ENCODE data around the gene HTT.
A peak's percentile ranks its signal among the peaks of the same experiment; 100 is the strongest.

HTT gene

DNA sequence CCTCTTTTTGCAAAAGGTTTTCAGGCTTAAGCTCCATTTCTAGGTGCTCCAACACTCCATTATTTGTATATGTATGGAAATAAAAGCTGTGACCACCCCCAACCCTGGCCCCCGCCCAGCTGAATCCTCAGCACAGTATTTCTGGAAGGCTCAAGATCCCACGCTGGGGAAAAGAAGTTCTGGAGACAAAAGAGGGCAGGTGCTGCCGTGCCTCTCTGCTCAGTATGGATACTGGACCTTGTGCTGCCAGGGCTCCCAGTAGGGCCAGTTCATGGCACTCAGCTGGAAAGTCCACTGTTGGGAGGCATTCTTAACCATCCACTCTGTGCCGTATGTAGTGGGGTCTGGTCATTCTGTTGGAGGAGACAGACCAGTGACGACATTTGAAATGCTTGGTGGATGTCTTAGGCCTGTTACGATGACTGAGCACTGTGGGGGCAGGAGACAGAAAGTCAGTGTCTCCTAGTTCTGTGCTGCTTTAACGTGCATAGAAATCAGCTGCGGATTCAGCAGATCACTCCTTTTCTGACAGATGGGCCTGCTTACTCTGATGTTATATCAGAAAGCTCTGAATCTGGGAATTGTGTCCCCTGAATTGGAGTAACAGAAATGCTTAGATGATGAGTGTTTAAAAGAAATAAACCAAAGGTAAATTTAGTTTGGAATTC is 126.1 kb downstream of the HTT start:
- no peak for DNase-seq (ENCODE audit: low read depth)

DNA sequence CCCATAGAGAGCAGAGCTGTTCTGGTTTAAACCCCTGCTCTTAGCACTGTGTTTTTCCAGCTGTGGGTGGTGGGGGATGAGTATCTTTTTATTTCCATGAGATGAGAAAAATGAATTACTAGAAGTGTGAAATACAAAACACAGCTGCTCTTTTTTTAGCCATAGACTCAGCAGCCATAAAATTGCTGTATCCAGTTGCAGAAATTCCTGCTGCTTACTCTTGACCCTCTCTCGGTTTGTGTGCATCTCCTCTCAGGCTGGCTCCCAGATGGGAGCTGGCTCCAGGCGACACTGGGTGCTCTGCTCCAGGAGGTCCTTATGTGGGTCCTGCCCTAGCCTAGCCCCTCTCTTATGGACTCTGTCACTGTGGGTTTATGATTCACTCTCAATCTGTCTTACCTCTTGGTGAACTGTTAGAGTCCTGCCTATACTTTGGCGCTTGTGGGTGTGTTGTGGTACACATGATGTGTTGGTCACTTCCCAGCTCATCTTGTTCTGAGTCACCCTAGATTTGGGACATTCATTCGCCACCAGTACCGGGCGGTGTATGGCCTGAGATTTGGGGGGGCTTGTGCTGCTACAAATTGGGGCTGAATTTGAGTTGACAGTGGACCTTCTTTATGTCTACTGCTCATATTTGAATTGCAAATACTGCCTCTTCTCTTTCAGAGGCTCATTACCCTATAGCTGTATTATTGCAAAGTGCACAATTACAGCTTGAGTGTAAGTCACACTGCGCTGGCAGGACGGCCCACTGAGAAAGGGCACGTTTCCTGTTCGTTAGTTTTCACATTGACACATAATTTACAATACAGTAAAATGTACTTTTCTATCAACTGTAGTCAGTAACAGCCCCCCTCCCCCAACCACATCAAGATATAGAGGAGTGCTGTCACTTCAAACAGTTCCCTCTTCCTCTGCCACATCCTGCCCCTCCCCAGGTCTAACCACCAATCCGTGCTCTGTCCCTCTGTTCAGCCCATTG is 127.5 kb downstream of the HTT start:
- peak; percentile 10 for DNase-seq (ENCODE audit: low read depth)

DNA sequence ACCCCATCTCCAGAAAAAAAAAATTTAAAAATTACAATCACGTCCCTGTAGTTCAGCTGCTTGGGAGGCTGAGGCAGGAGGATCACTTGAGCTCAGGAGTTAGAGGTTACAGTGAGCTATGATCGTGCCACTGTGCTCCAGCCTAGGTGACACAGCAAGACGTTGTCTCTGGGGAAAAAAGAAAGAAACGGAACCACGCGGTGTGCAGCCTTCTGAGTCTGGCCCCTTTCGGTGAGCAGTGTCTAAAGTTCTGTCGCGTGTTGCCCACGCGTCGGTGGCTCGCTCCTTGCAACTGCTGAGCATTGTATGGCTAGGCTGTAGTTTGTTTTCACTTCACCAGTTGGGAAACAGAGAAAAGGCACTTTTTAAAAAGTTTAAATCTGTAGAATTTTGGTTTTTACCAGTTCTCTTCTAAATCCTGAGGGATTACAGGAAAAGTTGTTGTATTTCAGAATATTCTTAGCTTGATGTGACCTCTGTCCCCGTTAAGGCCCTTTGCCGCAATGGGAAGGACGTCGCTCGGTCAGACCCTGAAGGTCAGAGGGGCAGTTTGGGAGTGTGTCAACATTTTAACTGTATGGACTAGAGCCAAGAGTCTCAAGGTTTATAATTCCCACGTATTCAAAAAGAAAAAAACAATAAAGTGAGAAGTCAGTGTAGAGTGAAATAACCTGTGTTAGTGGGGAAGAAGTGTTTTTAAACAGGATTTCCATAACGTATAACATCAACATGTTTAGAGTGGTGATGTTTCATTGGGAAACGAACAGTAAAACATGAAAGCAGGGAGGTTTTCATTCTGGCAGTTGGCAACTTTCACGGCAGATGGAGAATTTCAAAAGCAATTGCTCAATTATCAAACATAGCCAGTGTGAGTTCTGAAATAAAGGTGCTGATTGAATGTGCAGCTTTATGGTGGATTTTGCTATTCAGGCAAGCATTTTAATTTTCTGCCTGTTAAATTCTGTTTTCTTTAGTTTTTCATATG is 128.6 kb downstream of the HTT start:
- DNase-seq (ENCODE audit: low read depth): no peak

DNA sequence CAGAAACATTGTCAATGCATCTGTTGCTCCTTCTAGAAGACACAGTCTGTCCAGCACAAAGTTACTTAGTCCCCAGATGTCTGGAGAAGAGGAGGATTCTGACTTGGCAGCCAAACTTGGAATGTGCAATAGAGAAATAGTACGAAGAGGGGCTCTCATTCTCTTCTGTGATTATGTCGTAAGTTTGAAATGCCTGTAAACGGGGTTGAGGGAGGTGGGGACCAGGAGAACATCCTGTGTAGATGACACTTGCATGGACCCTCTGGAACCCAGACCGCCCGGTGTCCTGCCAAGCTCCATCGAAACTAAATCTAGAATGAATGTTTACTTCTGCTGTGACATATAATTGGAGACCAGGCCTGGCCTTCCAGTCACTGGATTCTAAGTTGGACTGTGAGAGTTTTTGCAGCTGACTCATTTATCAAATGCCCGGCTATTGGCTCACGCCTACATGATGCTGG is 129.5 kb downstream of the HTT start:
- DNase-seq (ENCODE audit: low read depth): peak; percentile 23

DNA sequence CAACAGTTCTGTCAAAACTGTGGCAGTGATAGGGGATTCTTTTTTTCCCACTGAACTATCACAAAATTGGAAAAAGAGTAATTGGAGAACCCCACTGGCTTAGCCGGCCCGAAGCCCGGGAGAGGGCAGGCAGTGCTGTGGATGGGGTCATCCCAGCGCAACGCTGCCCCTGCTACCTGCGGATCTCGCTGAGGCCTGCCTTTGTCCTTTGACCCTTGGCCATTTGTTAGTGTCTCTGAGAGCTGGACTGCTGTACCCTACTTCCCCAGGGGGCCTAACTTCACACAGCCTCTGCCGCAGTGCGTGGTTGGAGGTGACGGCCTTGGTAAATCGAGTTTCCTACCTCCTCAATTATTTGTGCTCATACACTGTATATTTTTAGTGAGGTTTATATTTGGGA is 131.5 kb downstream of the HTT start:
- no peak for DNase-seq (ENCODE audit: low read depth)

DNA sequence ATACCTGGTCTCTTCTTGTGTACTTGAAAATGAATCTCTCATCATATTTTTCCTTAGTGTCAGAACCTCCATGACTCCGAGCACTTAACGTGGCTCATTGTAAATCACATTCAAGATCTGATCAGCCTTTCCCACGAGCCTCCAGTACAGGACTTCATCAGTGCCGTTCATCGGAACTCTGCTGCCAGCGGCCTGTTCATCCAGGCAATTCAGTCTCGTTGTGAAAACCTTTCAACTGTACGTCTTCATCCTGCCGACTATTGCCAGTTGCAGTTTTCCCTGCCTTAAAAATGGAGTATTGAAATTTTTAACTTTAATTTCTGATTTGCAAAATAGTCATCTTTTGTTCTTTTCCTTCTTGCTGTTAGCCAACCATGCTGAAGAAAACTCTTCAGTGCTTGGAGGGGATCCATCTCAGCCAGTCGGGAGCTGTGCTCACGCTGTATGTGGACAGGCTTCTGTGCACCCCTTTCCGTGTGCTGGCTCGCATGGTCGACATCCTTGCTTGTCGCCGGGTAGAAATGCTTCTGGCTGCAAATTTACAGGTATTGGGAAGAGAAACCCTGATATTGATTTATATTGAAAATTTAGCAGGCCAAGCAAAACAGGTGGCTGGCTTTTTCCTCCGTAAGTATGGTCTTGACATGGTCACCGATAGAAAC is 132.1 kb downstream of the HTT start:
- no peak for DNase-seq (ENCODE audit: low read depth)

DNA sequence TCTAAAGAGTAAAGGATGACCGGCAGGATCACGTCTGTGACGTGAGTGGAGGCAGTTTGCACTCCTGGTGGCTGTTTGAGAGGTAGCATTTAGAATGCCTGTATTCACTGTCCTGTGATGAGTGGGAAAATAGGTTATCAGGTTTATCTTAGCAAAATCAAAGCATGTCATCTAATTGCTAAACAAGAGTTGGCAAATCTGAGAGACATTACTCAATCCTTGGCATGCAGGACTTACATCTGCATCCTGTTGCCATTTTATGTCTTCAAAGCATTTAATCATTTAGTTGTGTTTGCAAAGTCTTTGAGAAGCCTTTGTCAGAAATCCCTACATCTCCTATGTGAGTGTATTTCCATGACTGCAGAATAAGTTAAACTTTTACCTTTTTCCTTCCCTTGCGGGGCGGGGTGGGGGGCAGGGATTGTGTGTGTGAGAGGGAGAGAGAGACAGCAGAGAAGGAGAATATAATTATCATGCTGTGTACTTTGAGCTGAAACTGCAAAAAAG is 133.1 kb downstream of the HTT start:
- DNase-seq (ENCODE audit: low read depth): peak; percentile 86

DNA sequence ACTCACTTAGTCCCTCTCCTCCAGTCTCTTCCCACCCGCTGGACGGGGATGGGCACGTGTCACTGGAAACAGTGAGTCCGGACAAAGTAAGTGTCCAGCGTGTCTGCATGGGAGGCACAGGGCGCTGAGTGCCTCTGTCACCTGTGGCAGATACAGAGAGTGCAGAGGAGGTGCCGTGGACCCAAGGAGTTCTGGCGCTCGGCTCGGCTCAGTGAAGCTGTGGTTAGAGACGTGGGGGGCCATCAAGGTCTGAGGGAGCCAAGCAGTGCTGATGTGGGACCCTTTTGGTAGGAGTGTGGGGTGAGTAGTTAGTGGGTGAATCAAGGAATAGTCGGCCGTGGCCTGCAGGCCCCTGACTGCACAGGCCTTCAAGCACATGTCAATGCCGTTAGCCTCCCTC is 134.3 kb downstream of the HTT start:
- no peak for DNase-seq (ENCODE audit: low read depth)

DNA sequence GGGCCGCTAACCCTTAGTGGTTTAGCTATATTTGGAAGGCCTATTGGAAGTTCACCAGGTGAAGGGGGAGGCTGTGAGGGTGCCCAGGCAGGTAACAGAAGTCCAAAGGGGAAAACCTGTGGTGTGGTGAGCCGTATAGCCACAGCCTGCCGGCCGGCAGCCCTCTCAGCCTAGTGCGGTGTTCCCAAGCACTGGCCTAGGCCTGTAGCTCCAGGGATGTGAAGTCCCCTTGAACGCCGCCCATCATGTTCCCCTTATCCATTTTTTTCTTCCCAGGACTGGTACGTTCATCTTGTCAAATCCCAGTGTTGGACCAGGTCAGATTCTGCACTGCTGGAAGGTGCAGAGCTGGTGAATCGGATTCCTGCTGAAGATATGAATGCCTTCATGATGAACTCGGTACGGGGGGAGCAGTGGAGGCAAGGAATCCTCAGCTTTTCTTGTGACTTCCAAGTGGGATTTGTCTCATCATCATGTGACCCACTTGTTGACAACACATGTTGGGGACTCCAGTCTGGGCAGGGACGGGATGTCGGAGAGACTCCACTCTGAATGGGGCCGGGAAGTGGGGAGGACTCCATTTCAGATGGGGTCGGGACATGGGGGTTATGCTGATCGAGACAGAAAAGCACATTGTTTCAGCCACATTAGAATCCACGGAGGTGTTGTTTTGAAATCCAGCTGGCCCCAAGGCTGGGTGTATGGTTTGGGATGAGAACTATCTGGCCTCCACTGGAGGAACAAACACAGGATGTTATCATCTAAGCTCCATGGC is 135.3 kb downstream of the HTT start:
- DNase-seq (ENCODE audit: low read depth): no peak

DNA sequence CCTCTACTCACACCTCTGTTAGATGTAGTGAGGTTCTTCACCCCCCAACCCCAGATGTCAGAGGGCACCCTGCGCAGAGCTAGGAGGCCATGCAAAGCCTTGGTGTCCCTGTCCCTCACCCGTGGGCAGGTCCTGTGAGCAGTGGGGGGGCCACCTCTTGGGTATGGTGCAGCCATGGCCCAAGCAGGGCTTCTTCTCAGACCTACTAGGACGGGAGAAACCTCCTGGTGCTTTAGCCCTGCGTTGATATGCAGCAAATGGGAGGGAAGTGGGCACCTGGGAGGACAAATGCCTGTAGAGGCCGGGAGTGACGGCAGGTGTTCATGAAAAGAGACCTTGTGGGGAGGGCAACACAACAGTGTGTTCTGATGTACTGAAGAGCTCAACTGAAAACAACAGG is 136.0 kb downstream of the HTT start:
- DNase-seq (ENCODE audit: low read depth): no peak

DNA sequence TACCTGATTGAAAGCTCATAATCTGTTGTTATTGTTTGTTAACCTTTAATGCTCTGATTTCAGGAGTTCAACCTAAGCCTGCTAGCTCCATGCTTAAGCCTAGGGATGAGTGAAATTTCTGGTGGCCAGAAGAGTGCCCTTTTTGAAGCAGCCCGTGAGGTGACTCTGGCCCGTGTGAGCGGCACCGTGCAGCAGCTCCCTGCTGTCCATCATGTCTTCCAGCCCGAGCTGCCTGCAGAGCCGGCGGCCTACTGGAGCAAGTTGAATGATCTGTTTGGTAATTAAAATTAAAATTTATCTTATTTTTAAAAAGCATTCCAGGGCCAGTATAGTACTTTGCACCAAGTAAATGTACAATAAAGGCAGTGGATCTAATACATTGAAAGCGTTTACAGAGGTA is 137.4 kb downstream of the HTT start:
- DNase-seq (ENCODE audit: low read depth): no peak

DNA sequence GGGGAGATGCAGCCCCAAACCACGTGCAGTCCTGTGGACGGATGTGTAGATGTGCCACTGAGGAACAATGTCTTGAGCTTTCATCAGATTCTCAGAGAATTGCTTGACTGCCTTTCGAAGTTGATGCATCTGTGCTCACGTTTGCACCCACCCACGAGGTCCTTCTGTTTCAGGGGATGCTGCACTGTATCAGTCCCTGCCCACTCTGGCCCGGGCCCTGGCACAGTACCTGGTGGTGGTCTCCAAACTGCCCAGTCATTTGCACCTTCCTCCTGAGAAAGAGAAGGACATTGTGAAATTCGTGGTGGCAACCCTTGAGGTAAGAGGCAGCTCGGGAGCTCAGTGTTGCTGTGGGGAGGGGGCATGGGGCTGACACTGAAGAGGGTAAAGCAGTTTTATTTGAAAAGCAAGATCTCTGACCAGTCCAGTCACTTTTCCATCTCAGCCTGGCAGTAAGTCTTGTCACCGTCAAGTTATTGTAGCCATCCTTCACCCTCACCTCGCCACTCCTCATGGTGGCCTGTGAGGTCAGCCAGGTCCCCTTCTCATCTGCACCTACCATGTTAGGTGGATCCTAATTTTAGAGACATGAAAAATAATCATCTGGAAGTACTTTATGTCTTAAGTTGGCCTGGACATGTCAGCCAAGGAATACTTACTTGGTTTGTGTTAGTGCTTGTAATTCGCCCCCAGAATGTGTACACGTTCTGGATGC is 138.1 kb downstream of the HTT start:
- no peak for DNase-seq (ENCODE audit: low read depth)

DNA sequence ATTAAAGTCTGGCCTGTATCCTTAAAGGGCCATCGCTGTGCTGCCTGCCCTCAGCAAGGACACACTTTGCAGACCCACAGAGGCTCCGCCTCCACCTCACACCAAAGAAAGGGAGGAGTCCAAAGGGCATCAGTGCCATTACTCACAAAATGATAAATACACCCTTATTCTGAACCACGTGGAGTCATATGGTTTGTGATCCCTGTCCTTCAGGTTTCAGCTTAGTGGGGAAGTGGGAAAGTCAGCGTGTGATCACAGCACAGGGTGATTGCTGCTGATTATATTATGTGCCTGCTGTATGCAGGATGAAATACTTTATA is 138.6 kb downstream of the HTT start:
- DNase-seq (ENCODE audit: low read depth): no peak

DNA sequence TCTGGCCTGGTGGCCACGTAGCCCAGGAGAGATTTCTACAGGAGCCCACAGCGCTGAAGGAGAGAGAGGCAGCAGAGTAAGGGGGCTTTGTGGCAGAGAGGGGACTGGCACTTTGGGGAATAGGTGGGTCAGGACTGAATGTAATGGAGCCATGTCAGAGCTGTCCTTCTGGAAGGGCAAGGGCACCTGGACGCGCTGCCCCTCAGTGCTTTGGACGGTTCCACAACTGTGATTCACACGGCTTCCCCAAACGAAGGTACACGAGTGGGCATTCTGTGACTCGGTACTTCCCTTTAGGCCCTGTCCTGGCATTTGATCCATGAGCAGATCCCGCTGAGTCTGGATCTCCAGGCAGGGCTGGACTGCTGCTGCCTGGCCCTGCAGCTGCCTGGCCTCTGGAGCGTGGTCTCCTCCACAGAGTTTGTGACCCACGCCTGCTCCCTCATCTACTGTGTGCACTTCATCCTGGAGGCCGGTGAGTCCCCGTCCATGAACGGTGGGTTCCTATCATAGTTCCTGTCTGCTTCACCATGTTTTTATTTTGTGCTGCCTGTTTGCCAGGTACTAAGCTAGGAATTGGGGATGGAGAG is 139.3 kb downstream of the HTT start:
- DNase-seq (ENCODE audit: low read depth): no peak

DNA sequence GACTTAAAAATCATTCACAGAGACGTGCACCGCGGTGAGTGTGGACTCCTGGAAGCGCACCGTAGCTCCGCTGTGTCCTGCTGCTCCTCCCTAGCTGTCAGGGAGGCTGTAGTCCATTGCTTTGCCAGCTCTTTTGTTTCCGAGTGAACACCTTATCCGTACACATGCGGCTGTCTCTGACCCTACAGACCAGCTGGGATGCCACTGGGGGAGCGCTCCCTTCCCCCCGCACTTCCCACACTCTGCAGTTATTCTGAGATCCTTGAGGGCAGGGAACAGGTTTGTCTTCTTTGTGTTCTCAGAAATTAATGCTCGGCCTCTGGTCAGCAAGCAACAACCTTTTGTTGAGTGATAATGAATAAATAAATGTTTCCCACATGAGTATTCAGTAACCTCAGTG is 140.8 kb downstream of the HTT start:
- no peak for DNase-seq (ENCODE audit: low read depth)

DNA sequence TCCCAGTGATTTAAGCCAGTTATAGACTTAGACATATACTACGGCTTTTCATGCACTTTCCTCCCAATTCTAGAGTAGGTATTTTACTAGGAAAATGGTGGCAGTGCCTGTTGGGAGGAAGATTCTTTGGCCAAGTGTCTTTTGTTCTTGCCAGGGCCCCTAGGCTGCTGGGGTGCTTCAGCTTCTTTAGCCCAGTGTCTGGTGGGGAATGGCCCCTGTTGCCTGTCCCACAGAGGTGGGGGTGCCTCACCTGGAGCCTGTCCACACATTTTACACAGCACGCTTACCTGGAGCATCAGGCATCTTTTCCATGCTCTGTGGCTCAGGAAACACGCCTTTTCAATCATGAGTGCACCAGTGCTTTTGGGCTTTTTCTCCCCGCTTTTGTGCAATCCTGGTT is 141.3 kb downstream of the HTT start:
- DNase-seq (ENCODE audit: low read depth): no peak

DNA sequence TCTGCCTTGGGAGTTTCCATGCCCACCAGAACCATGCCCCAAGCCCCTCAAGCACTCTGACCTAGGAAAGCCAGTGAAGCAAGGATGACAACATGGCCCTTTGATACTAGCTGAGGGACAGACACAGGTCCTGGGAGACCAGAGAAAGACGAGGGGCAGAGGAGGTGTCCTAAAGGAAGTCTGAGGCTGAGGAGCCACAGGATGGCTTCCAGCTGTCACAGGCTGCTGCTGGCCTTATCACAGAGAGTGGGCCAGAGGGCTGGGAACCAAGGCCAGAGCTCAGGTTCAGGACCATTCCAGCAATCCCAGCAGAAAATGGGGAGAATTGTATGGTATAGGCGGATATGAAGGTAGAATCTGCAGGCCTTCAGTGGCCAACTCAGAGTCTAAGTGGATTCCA is 142.8 kb downstream of the HTT start:
- no peak for DNase-seq (ENCODE audit: low read depth)

DNA sequence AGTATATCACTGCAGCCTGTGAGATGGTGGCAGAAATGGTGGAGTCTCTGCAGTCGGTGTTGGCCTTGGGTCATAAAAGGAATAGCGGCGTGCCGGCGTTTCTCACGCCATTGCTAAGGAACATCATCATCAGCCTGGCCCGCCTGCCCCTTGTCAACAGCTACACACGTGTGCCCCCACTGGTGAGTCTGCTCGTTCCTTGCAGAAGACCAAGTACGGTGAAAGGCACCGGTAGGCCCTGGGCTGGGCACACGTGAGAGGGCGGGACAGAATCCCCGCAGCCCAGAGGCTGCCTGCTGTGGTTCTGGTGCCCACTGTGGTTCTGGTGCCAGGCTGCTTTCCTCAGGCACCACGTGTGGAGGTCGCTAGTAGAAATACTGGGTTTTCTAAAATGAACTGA is 143.3 kb downstream of the HTT start:
- DNase-seq (ENCODE audit: low read depth): no peak

Measured in amniotic epithelial cell (primary cell).